H1 (cell line): Measurements from ENCODE around the gene PTMS. TPM values are rescaled to one million over a fixed set of nuclear protein-coding genes. Genes with fewer than 3 reads are reported as not detected.

ENCODE experiments used
- EZH2 ChIP-seq: fragments of 200-600 bp; sonication (generic); IDR thresholded peaks from 2 replicates; pipeline ENCODE4 v1.7.1; 2012; ENCODE audit warnings: low read depth, mild to moderate bottlenecking, moderate library complexity, low read length, inconsistent platforms; ENCODE audit not compliant: severe bottlenecking
- FOSL1 ChIP-seq: IDR thresholded peaks from 2 replicates; pipeline ENCODE4 v1.6.1; 2011; ENCODE audit warnings: mild to moderate bottlenecking, low read depth, low read length, moderate library complexity; ENCODE audit not compliant: insufficient read depth
- JUND ChIP-seq: IDR thresholded peaks from 2 replicates; pipeline ENCODE4 v1.6.1; 2011; ENCODE audit warnings: mild to moderate bottlenecking, improper control_type of control experiment, low read length
- ZNF274 ChIP-seq: IDR thresholded peaks from 2 replicates; pipeline ENCODE4 v1.7.0; 2012; ENCODE audit warnings: low read length, borderline replicate concordance; ENCODE audit errors: extremely low read depth
- polyA plus RNA-seq, 7 experiments: library from polyadenylated mRNA; depleted of rRNA in 3 of 7; stranded (reverse) in 5 of 7; unstranded in 2 of 7; fragments of >200 nt in 5 of 7; fragments of 200-250 nt in 2 of 7; gene quantifications; 1 replicate in 5 of 7; 2 replicates in 1 of 7; 4 replicates in 1 of 7; pipeline versions ENCODE4 v1.2.1 to v1.2.3, GENCODE V29; 2011 to 2013; ENCODE audit warnings: missing spikeins in 2 of 7, mixed read lengths in 2 of 7
- total RNA-seq: library from RNA; stranded (reverse); fragmentation: NEBNext Ultra II Directional; extraction: Animal tissue kit (Norgen Biotek cat#: 25700); gene quantifications from 2 replicates; pipeline ENCODE4 v1.2.1, GENCODE V29; 2021
- TF ChIP-seq, protein P1 (sequence below), 3 experiments: IDR thresholded peaks; 1 replicate in 2 of 3; 2 replicates in 1 of 3; pipeline versions ENCODE4 v1.5.1 to v1.6.1; 2011; ENCODE audit warnings: low read length in 3 of 3, mild to moderate bottlenecking in 3 of 3, inconsistent platforms in 2 of 3, low read depth in 1 of 3, moderate library complexity in 1 of 3; ENCODE audit not compliant: insufficient read depth in 1 of 3; ENCODE audit errors: control extremely low read depth in 1 of 3

Gene PTMS
- total and polyA plus RNA-seq, 2 of the 8 experiments (the other 6 are each of a cell fraction or from before 2014, with no cell fraction given) = 444 to 553 TPM

DNA sequence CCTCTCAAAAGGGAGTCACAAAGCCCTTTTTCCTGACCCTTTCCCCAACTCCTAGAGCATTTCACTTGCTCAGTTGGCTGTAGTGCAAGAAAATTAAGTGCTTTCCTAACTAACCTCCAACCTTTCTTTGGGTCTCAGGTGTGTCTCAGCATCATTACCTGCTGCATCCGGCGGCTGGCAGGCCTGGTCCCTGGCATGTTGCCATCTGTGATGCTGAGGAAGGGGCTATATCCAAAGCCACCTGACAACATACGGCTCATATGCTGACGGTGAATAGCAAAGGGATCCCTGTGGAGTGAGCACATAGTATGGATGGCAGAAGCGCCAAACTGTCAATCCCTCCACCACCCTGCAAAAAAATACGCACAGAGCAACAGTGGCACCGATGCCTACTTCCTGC is 14.4 kb upstream of the PTMS start (continued):
- TF ChIP-seq, protein P1, sequence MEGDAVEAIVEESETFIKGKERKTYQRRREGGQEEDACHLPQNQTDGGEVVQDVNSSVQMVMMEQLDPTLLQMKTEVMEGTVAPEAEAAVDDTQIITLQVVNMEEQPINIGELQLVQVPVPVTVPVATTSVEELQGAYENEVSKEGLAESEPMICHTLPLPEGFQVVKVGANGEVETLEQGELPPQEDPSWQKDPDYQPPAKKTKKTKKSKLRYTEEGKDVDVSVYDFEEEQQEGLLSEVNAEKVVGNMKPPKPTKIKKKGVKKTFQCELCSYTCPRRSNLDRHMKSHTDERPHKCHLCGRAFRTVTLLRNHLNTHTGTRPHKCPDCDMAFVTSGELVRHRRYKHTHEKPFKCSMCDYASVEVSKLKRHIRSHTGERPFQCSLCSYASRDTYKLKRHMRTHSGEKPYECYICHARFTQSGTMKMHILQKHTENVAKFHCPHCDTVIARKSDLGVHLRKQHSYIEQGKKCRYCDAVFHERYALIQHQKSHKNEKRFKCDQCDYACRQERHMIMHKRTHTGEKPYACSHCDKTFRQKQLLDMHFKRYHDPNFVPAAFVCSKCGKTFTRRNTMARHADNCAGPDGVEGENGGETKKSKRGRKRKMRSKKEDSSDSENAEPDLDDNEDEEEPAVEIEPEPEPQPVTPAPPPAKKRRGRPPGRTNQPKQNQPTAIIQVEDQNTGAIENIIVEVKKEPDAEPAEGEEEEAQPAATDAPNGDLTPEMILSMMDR (IDR thresholded peaks at IDR 0.05; ENCODE audit: control extremely low read depth in 1 of 3, insufficient read depth in 1 of 3, low read depth in 1 of 3, low read length in 3 of 3) = no peak
- no peak for TF ChIP-seq ZNF274
- TF ChIP-seq EZH2 = no peak
- TF ChIP-seq FOSL1 = no peak
- no peak for TF ChIP-seq JUND
